Measurements from ENCODE around the gene C16orf74.

DNA sequence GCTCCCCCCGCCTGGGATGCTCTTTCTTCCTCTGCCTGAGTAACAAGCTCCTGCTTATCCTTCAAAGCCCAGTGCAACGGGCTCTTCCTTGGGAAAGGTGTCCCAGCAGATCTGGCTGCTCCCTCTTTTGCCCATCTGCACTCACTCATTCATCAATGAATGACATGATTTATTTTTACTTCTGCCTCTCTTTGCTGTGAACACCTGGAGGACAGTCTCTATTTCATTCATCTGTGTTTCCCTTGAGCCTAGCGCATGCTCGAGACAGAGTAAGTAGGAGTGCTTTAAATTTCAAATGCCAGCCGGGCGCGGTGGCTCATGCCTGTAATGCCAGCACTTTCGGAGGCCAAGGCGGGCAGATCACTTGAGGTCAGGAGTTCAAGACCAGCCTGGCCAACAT is 40.2 kb downstream of the C16orf74 start:
- no peak for TF ChIP-seq RARB (CRISPR knock-in tag; IDR thresholded peaks at IDR 0.05)
- no peak for TF ChIP-seq ZFP30 (CRISPR knock-in tag; IDR thresholded peaks at IDR 0.05)
- TF ChIP-seq, protein P1, sequence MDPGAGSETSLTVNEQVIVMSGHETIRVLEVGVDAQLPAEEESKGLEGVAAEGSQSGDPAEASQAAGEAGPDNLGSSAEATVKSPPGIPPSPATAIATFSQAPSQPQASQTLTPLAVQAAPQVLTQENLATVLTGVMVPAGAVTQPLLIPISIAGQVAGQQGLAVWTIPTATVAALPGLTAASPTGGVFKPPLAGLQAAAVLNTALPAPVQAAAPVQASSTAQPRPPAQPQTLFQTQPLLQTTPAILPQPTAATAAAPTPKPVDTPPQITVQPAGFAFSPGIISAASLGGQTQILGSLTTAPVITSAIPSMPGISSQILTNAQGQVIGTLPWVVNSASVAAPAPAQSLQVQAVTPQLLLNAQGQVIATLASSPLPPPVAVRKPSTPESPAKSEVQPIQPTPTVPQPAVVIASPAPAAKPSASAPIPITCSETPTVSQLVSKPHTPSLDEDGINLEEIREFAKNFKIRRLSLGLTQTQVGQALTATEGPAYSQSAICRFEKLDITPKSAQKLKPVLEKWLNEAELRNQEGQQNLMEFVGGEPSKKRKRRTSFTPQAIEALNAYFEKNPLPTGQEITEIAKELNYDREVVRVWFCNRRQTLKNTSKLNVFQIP (CRISPR knock-in tag; IDR thresholded peaks at IDR 0.05; ENCODE audit: borderline replicate concordance, low read depth): no peak
- no peak for TF ChIP-seq ZNF565 (CRISPR knock-in tag; conservative IDR thresholded peaks at IDR 0.05; ENCODE audit: low read depth)
- no peak for TF ChIP-seq ARNTL (CRISPR knock-in tag; IDR thresholded peaks at IDR 0.05; ENCODE audit: borderline replicate concordance, low read depth)
- TF ChIP-seq, protein P2, sequence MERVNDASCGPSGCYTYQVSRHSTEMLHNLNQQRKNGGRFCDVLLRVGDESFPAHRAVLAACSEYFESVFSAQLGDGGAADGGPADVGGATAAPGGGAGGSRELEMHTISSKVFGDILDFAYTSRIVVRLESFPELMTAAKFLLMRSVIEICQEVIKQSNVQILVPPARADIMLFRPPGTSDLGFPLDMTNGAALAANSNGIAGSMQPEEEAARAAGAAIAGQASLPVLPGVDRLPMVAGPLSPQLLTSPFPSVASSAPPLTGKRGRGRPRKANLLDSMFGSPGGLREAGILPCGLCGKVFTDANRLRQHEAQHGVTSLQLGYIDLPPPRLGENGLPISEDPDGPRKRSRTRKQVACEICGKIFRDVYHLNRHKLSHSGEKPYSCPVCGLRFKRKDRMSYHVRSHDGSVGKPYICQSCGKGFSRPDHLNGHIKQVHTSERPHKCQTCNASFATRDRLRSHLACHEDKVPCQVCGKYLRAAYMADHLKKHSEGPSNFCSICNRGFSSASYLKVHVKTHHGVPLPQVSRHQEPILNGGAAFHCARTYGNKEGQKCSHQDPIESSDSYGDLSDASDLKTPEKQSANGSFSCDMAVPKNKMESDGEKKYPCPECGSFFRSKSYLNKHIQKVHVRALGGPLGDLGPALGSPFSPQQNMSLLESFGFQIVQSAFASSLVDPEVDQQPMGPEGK (CRISPR knock-in tag; IDR thresholded peaks at IDR 0.05; ENCODE audit: borderline replicate concordance): no peak
- no peak for TF ChIP-seq BACH2 (CRISPR knock-in tag; IDR thresholded peaks at IDR 0.05; ENCODE audit: borderline replicate concordance)
- TF ChIP-seq TCF4 (CRISPR knock-in tag; IDR thresholded peaks at IDR 0.05; ENCODE audit: borderline replicate concordance): no peak
- TF ChIP-seq ZFP3 (CRISPR knock-in tag; IDR thresholded peaks at IDR 0.05): 0 out of 2 replicates have a peak, but pooled peaks have one; percentile 43
- TF ChIP-seq ZC3H10 (CRISPR knock-in tag; IDR thresholded peaks at IDR 0.05): no peak
- no peak for TF ChIP-seq ESRRG (CRISPR knock-in tag; IDR thresholded peaks at IDR 0.05)
- TF ChIP-seq SNAI2 (CRISPR knock-in tag; IDR thresholded peaks at IDR 0.05): no peak
- no peak for TF ChIP-seq PPARA (CRISPR knock-in tag; IDR thresholded peaks at IDR 0.05; ENCODE audit: borderline replicate concordance)
